DOHH2 (cell line): ENCODE results near the gene IL11.

Source experiments
- CTCF ChIP-seq: fragments of 200-600 bp; sonication (generic); IDR thresholded peaks from one replicate; pipeline ENCODE4 v1.5.1; 2014; ENCODE audit warnings: antibody characterized with exemption, mild to moderate bottlenecking, low read depth, low read length; ENCODE audit not compliant: poor library complexity, severe bottlenecking
- EZH2phosphoT487 ChIP-seq: fragments of 200-600 bp; sonication (generic); IDR thresholded peaks from 2 replicates; pipeline ENCODE4 v1.6.1; 2017; ENCODE audit warnings: borderline replicate concordance, mild to moderate bottlenecking, antibody characterized with exemption, low read length, moderate library complexity, mixed read lengths

- no peak for TF ChIP-seq CTCF
- no peak for TF ChIP-seq EZH2phosphoT487
Observed at GRCh38 chr19:55385724-55386492, 15.6 kb upstream of the IL11 start, which contains the start of gene RPL28.
